IMR-90 (cell line): ENCODE data around the gene TRAP1. TPM values are rescaled to one million over a fixed set of nuclear protein-coding genes. Genes with fewer than 3 reads are reported as not detected.

ENCODE experiments used
- ATAC-seq: fragments of 200-7000 bp; cut with Tn5 transposase; 2 replicates; pipeline ENCODE4 v1.9.1; 2020; ENCODE audit warnings: low read depth, mild to moderate bottlenecking, moderate library complexity
- BruUV-seq: library from RNA; stranded (reverse); fragments of 400-500 nt; replicated peaks from 2 replicates; lab custom pipeline; 2021; lab: Mats Ljungman, UMichigan
- CTCF ChIA-PET: fragments of 300-600 bp; formaldehyde crosslinking; extraction: SDS; loops from one replicate; lab custom pipeline; 2021; ENCODE audit warnings: antibody characterized with exemption; lab: Yijun Ruan, JAX
- POLR2A ChIA-PET: fragments of 300-600 bp; sonication (Branson Sonifier 250); formaldehyde crosslinking; loops from one replicate; lab custom pipeline; 2022; ENCODE audit warnings: antibody characterized with exemption; ENCODE audit not compliant: unreplicated experiment; lab: Charles Lee
- DNase-seq: peaks from one replicate; pipeline ENCODE4 v3.0.0; 2013
- H2AFZ ChIP-seq: replicated peaks from 2 replicates; pipeline ENCODE3; 2013; ENCODE audit warnings: low read length, mild to moderate bottlenecking; ENCODE audit not compliant: poor library complexity
- H2AK5ac ChIP-seq: 2 replicates; pipeline ENCODE4 v1.6.1; 2013; ENCODE audit warnings: low read depth, low read length, inconsistent platforms
- H2AK9ac ChIP-seq: replicated peaks from 2 replicates; pipeline ENCODE3; 2013; ENCODE audit warnings: mild to moderate bottlenecking, low read depth, low read length, moderate library complexity; ENCODE audit not compliant: poor library complexity
- H2BK120ac ChIP-seq: 2 replicates; pipeline ENCODE4 v1.6.1; 2013; ENCODE audit warnings: low read depth, low read length, inconsistent platforms
- H2BK15ac ChIP-seq: 3 replicates; pipeline ENCODE4 v1.6.1; 2013; ENCODE audit warnings: low read depth, low read length, inconsistent platforms
- H2BK20ac ChIP-seq: 2 replicates; pipeline ENCODE4 v1.6.1; 2013; ENCODE audit warnings: low read depth, mild to moderate bottlenecking, inconsistent platforms, low read length, moderate library complexity
- H2BK5ac ChIP-seq: 2 replicates; pipeline ENCODE4 v1.6.1; 2013; ENCODE audit warnings: mild to moderate bottlenecking, low read depth, low read length, inconsistent platforms; ENCODE audit not compliant: poor library complexity, severe bottlenecking
- H3K14ac ChIP-seq: replicated peaks from 2 replicates; pipeline ENCODE4 v1.6.1; 2013; ENCODE audit warnings: low read depth, low read length, inconsistent platforms
- H3K18ac ChIP-seq: 2 replicates; pipeline ENCODE4 v1.6.1; 2013; ENCODE audit warnings: low read depth, low read length, control low read depth
- H3K23ac ChIP-seq: 2 replicates; pipeline ENCODE4 v1.6.1; 2013; ENCODE audit warnings: low read depth, low read length, inconsistent platforms
- H3K27ac ChIP-seq: 2 replicates; pipeline ENCODE4 v1.5.1; 2013; ENCODE audit warnings: mild to moderate bottlenecking, control low read depth, low read length; ENCODE audit not compliant: insufficient read depth
- H3K27me3 ChIP-seq: 2 replicates; pipeline ENCODE4 v1.6.1; 2013; ENCODE audit warnings: low read length; ENCODE audit not compliant: control insufficient read depth, insufficient read depth
- H3K36me3 ChIP-seq: 2 replicates; pipeline ENCODE4 v1.6.1; 2013; ENCODE audit warnings: low read length, mixed read lengths; ENCODE audit not compliant: control insufficient read depth, insufficient read depth
- H3K4ac ChIP-seq: 2 replicates; pipeline ENCODE4 v1.6.1; 2013; ENCODE audit warnings: low read depth, low read length, inconsistent platforms
- H3K4me1 ChIP-seq: 2 replicates; pipeline ENCODE4 v1.6.1; 2013; ENCODE audit warnings: low read length, mixed read lengths; ENCODE audit not compliant: control insufficient read depth, insufficient read depth
- H3K4me2 ChIP-seq: 2 replicates; pipeline ENCODE4 v1.6.1; 2013; ENCODE audit warnings: low read depth, mild to moderate bottlenecking, control low read depth, low read length, moderate library complexity
- H3K4me3 ChIP-seq: 2 replicates; pipeline ENCODE4 v1.5.1; 2013; ENCODE audit warnings: low read depth, mild to moderate bottlenecking, control low read depth, low read length, moderate library complexity; ENCODE audit not compliant: insufficient read depth
- H3K56ac ChIP-seq: 2 replicates; pipeline ENCODE4 v1.6.1; 2013; ENCODE audit warnings: low read length, inconsistent platforms; ENCODE audit not compliant: insufficient read depth; ENCODE audit errors: extremely low read depth
- H3K79me1 ChIP-seq, 2 experiments: 2 replicates each; pipeline ENCODE4 v1.6.1; 2013; ENCODE audit warnings: low read length in 2 of 2, inconsistent platforms in 1 of 2, low read depth in 1 of 2
- H3K9ac ChIP-seq: 2 replicates; pipeline ENCODE4 v1.6.1; 2013; ENCODE audit warnings: low read depth, low read length, control low read depth
- H3K9me1 ChIP-seq: 2 replicates; pipeline ENCODE4 v1.6.1; 2013; ENCODE audit warnings: low read length, inconsistent platforms; ENCODE audit not compliant: insufficient read depth
- H3K9me3 ChIP-seq: 2 replicates; pipeline ENCODE4 v1.6.1; 2013; ENCODE audit warnings: low read length; ENCODE audit not compliant: control insufficient read depth, insufficient read depth
- H4K20me1 ChIP-seq: 2 replicates; pipeline ENCODE4 v1.6.1; 2013; ENCODE audit warnings: low read length, inconsistent platforms; ENCODE audit not compliant: insufficient read depth
- H4K5ac ChIP-seq: 2 replicates; pipeline ENCODE4 v1.6.1; 2013; ENCODE audit warnings: mild to moderate bottlenecking, low read depth, low read length, control low read depth
- H4K8ac ChIP-seq, 2 experiments: 2 replicates each; pipeline ENCODE4 v1.6.1; 2013; ENCODE audit warnings: low read depth in 2 of 2, low read length in 2 of 2, control low read depth in 1 of 2, inconsistent platforms in 1 of 2
- H4K91ac ChIP-seq: 2 replicates; pipeline ENCODE4 v1.6.1; 2013; ENCODE audit warnings: low read depth, low read length, inconsistent platforms; ENCODE audit not compliant: insufficient read depth
- CEBPB ChIP-seq: IDR thresholded peaks from 2 replicates; pipeline ENCODE4 v1.6.1; 2012; ENCODE audit warnings: low read depth, low read length, improper control_type of control experiment
- CHD1 ChIP-seq: IDR thresholded peaks from 2 replicates; pipeline ENCODE4 v1.6.1; 2012; ENCODE audit warnings: low read depth, low read length, improper control_type of control experiment
- FOS ChIP-seq: fragments of 150-350 bp; IDR thresholded peaks from 2 replicates; pipeline ENCODE4 v1.6.1; 2016; ENCODE audit warnings: low read depth, low read length
- MAFK ChIP-seq: IDR thresholded peaks from 2 replicates; pipeline ENCODE4 v1.6.1; 2012; ENCODE audit warnings: low read depth, low read length, improper control_type of control experiment
- MAZ ChIP-seq: IDR thresholded peaks from 2 replicates; pipeline ENCODE4 v1.6.1; 2012; ENCODE audit warnings: low read depth, mild to moderate bottlenecking, low read length, improper control_type of control experiment, moderate library complexity, borderline replicate concordance
- MXI1 ChIP-seq: IDR thresholded peaks from 2 replicates; pipeline ENCODE4 v1.6.1; 2012; ENCODE audit warnings: low read depth, mild to moderate bottlenecking, low read length, moderate library complexity, borderline replicate concordance
- NFE2L2 ChIP-seq: fragments of 150-350 bp; IDR thresholded peaks from 2 replicates; pipeline ENCODE4 v1.6.1; 2016; ENCODE audit warnings: low read depth, mild to moderate bottlenecking, low read length
- POLR2A ChIP-seq: IDR thresholded peaks from 2 replicates; pipeline ENCODE4 v1.6.1; 2012; ENCODE audit warnings: mild to moderate bottlenecking, low read depth, low read length
- RAD21 ChIP-seq: IDR thresholded peaks from 2 replicates; pipeline ENCODE4 v1.6.1; 2012; ENCODE audit warnings: low read length, improper control_type of control experiment
- RFX5 ChIP-seq: IDR thresholded peaks from 2 replicates; pipeline ENCODE4 v1.8.0; 2012; ENCODE audit warnings: low read depth, mild to moderate bottlenecking, low read length, moderate library complexity
- SMC3 ChIP-seq: fragments of 150-350 bp; IDR thresholded peaks from 2 replicates; pipeline ENCODE4 v1.6.1; 2016; ENCODE audit warnings: low read depth, mild to moderate bottlenecking, antibody characterized with exemption, low read length, moderate library complexity
- WGBS, 2 experiments: methylation state at CpG; one replicate each; pipeline versions ENCODE4 v1.1.5 to v1.1.7; 2013; ENCODE audit warnings: missing lambda C conversion rate in 2 of 2; ENCODE audit not compliant: insufficient read length in 1 of 2; ENCODE audit errors: extremely low coverage in 2 of 2; 5-methylcytosine and 5-hydroxymethylcytosine counted together
- dilution Hi-C: fragments of 300-500 bp; cut with HindIII; formaldehyde crosslinking; loops from one replicate; pipeline ENCODE4 v1.14.3; 2018; ENCODE audit warnings: low sequenced_read_pairs; ENCODE audit not compliant: unreplicated experiment
- in situ Hi-C: fragments of 300-500 bp; cut with MboI; formaldehyde crosslinking; loops from 3 replicates; pipeline ENCODE4 v1.14.3; 2019; ENCODE audit warnings: low sequenced_read_pairs, inconsistent platforms, mixed read lengths
- intact Hi-C: fragments of 100-400 bp; cut with micrococcal nuclease; formaldehyde crosslinking; loops from 2 replicates; pipeline ENCODE4 v1.10.0; 2022
- polyA plus RNA-seq, 3 experiments: library from polyadenylated mRNA; depleted of rRNA; stranded (reverse); fragments of >200 nt; gene quantifications; 2 replicates each; pipeline ENCODE4 v1.2.3, GENCODE V29; 2012; ENCODE audit warnings: low replicate concordance in 1 of 3
- total RNA-seq: library from RNA; depleted of rRNA; stranded (reverse); fragments of >200 nt; gene quantifications from 2 replicates; pipeline ENCODE4 v1.2.3, GENCODE V29; 2012
- TF ChIP-seq, protein P1 (sequence below): fragments of 150-350 bp; IDR thresholded peaks from 2 replicates; pipeline ENCODE4 v1.6.1; 2016; ENCODE audit warnings: low read depth, mild to moderate bottlenecking, low read length, moderate library complexity, borderline replicate concordance
- TF ChIP-seq, protein P2 (sequence below): conservative IDR thresholded peaks from 2 replicates; pipeline ENCODE4 v1.5.1; 2012; ENCODE audit warnings: mild to moderate bottlenecking, low read depth, low read length, improper control_type of control experiment

The TRAP1 gene
- total and polyA plus RNA-seq, 2 of the 4 experiments (the other 2 are of a cell fraction) = 139 to 145 TPM

DNA sequence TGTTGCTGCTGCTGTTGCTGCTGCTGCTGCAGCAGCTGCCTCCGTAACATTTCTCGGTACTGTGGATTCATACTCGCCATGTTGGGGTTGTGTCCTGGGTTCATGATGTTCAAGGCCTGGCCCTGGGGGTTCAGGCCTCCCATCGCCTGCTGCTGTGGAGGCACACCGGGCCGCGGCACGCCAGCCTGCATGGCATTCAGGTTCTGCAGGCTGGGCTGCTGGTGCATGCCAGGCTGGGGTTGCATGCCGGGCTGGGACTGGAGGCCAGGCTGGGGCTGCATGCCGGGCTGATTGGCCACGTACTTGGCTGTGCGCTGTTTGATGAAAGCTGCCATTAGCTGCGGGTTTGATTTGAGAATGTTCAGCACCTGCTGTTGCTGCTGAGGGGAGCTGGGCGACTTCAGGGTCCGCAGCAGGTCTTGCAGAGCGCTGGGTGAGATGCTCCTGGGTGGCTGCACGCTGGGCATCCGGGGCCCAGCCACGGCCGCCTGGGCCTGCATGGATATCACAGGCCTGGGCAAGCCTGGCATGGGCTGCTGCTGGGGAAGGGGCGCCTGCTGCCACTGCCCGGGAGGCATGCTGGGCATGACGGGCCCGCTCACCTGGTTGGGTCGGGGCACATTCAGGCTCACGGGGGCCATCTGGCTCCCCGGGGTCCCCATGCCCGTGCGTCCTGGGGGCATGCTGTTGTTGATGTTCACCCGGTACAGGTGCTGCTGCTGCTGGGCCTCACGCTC, 11.3 kb upstream of the TRAP1 start:
- Histone ChIP-seq H3K56ac (no peak overlapping the region), H3K4me1 (no peaks in the 10 kb centered on the region), H2BK120ac (no peak overlapping the region), H4K20me1 (peaks cover 21% of the 10 kb centered on the region), H3K4me3 (no peak overlapping the region), H3K18ac (no peak overlapping the region), H3K4me2 (no peak overlapping the region), H2BK20ac (no peak overlapping the region), H2AFZ (no peak overlapping the region), H4K5ac (no peak overlapping the region), H3K79me1 (peaks cover 0 to 31% of the 10 kb centered on the region in 2 experiments; a peak in 2 of 4 replicates), H4K8ac (no peak overlapping the region), H3K23ac (no peak overlapping the region), H3K9me1 (0 out of 2 replicates have a peak, but pooled peaks cover 4% of the 10 kb centered on the region), H3K27me3 (no peaks in the 10 kb centered on the region), H4K91ac (no peak overlapping the region), H2AK5ac (no peak overlapping the region), H3K9me3 (no peaks in the 10 kb centered on the region), H3K27ac (no peak overlapping the region), H3K4ac (no peak overlapping the region), H3K14ac (no peak overlapping the region), H2AK9ac (no peak overlapping the region), H3K9ac (no peak overlapping the region), H2BK5ac (no peak overlapping the region), H3K36me3 (peaks cover 66% of the 10 kb centered on the region), H2BK15ac (no peak overlapping the region)
- DNase-seq (no peak), ATAC-seq (no peak)
- dilution Hi-C loops = no loop called here
- in situ Hi-C loops = no loop called here
- 98% methylated on average over 12 of the region's 31 CpGs; no CpG with 5 or more reads in 1 of the 2 experiments for WGBS, 2 experiments
- BruUV-seq = no TSS peak
- TF ChIP-seq, protein P1, sequence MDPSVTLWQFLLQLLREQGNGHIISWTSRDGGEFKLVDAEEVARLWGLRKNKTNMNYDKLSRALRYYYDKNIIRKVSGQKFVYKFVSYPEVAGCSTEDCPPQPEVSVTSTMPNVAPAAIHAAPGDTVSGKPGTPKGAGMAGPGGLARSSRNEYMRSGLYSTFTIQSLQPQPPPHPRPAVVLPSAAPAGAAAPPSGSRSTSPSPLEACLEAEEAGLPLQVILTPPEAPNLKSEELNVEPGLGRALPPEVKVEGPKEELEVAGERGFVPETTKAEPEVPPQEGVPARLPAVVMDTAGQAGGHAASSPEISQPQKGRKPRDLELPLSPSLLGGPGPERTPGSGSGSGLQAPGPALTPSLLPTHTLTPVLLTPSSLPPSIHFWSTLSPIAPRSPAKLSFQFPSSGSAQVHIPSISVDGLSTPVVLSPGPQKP = no peak
- no peak for TF ChIP-seq CEBPB
- TF ChIP-seq, protein P2, sequence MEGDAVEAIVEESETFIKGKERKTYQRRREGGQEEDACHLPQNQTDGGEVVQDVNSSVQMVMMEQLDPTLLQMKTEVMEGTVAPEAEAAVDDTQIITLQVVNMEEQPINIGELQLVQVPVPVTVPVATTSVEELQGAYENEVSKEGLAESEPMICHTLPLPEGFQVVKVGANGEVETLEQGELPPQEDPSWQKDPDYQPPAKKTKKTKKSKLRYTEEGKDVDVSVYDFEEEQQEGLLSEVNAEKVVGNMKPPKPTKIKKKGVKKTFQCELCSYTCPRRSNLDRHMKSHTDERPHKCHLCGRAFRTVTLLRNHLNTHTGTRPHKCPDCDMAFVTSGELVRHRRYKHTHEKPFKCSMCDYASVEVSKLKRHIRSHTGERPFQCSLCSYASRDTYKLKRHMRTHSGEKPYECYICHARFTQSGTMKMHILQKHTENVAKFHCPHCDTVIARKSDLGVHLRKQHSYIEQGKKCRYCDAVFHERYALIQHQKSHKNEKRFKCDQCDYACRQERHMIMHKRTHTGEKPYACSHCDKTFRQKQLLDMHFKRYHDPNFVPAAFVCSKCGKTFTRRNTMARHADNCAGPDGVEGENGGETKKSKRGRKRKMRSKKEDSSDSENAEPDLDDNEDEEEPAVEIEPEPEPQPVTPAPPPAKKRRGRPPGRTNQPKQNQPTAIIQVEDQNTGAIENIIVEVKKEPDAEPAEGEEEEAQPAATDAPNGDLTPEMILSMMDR = no peak
- no peak for TF ChIP-seq MXI1
- TF ChIP-seq NFE2L2 = no peak
- no peak for TF ChIP-seq MAFK
- no peak for TF ChIP-seq POLR2A
- no peak for TF ChIP-seq FOS
- TF ChIP-seq RFX5 = no peak
- TF ChIP-seq MAZ = no peak
- no peak for TF ChIP-seq CHD1
- no peak for TF ChIP-seq RAD21
- TF ChIP-seq SMC3 = no peak
- ChIA-PET POLR2A (no interaction called here), CTCF (no interaction called here)
- intact Hi-C loops = no loop called here
